SK-N-SH treated with all-trans-retinoic acid at 6 μM for 48 hours (cell line): Measurements from ENCODE around the gene MDM4.

Experiments used
- ARNTL ChIP-seq: fragments of 450-650 bp; formaldehyde crosslinking; IDR thresholded peaks from 2 replicates; pipeline ENCODE4 v1.5.0; 2020; ENCODE audit warnings: low read depth, mild to moderate bottlenecking, moderate library complexity, borderline replicate concordance
- CREB5 ChIP-seq: fragments of 250-450 bp; sonication (Bioruptor Pico); IDR thresholded peaks from 2 replicates; pipeline ENCODE4 v1.5.1; 2020; ENCODE audit warnings: low read depth, mild to moderate bottlenecking, moderate library complexity
- CSDC2 ChIP-seq: fragments of 250-450 bp; sonication (Bioruptor Pico); IDR thresholded peaks from 2 replicates; pipeline ENCODE4 v1.5.0; 2020; ENCODE audit warnings: mild to moderate bottlenecking, moderate library complexity
- CSRNP3 ChIP-seq: fragments of 250-450 bp; sonication (Bioruptor Pico); IDR thresholded peaks from 2 replicates; pipeline ENCODE4 v1.5.1; 2021; ENCODE audit warnings: mild to moderate bottlenecking, moderate library complexity
- OSR1 ChIP-seq: fragments of 250-450 bp; sonication (Bioruptor Pico); IDR thresholded peaks from 2 replicates; pipeline ENCODE4 v1.8.0; 2022; ENCODE audit warnings: moderate library complexity, mild to moderate bottlenecking, inconsistent platforms
- PATZ1 ChIP-seq: fragments of 250-450 bp; sonication (Bioruptor Pico); IDR thresholded peaks from 2 replicates; pipeline ENCODE4 v1.8.0; 2020; ENCODE audit warnings: mild to moderate bottlenecking, moderate library complexity, borderline replicate concordance
- POU6F1 ChIP-seq: fragments of 250-450 bp; sonication (Bioruptor Pico); IDR thresholded peaks from 2 replicates; pipeline ENCODE4 v1.8.0; 2021; ENCODE audit warnings: low read depth, mild to moderate bottlenecking, moderate library complexity, borderline replicate concordance
- SNAI2 ChIP-seq: fragments of 250-450 bp; sonication (Bioruptor Pico); IDR thresholded peaks from 2 replicates; pipeline ENCODE4 v1.5.0; 2020; ENCODE audit warnings: mild to moderate bottlenecking, moderate library complexity
- TSHZ2 ChIP-seq: fragments of 250-450 bp; sonication (Bioruptor Pico); IDR thresholded peaks from 2 replicates; pipeline ENCODE4 v1.5.0; 2020; ENCODE audit warnings: mild to moderate bottlenecking, moderate library complexity
- ZC3H10 ChIP-seq: fragments of 250-450 bp; sonication (Bioruptor Pico); IDR thresholded peaks from 2 replicates; pipeline ENCODE4 v1.5.1; 2021; ENCODE audit warnings: mild to moderate bottlenecking, moderate library complexity
- ZFP3 ChIP-seq: fragments of 250-450 bp; sonication (Bioruptor Pico); IDR thresholded peaks from 2 replicates; pipeline ENCODE4 v1.5.0; 2020; ENCODE audit warnings: mild to moderate bottlenecking, moderate library complexity
- ZFP30 ChIP-seq: fragments of 450-650 bp; formaldehyde crosslinking; IDR thresholded peaks from 2 replicates; pipeline ENCODE4 v1.5.0; 2022; ENCODE audit warnings: mild to moderate bottlenecking, moderate library complexity
- ZNF8 ChIP-seq: fragments of 450-650 bp; formaldehyde crosslinking; IDR thresholded peaks from 2 replicates; pipeline ENCODE4 v1.5.0; 2020; ENCODE audit warnings: mild to moderate bottlenecking, moderate library complexity

GRCh38 chr1:204494281-204495077 is 21.7 kb upstream of the MDM4 start, which contains the start of gene PIK3C2B:
- TF ChIP-seq CSDC2 (no peak), ZFP3 (CRISPR knock-in tag) (no peak), ZC3H10 (CRISPR knock-in tag) (no peak), CSRNP3 (no peak), CREB5 (CRISPR knock-in tag) (no peak), ZNF8 (CRISPR knock-in tag) (no peak), ZFP30 (CRISPR knock-in tag) (no peak), ARNTL (CRISPR knock-in tag) (no peak), PATZ1 (CRISPR knock-in tag) (no peak), POU6F1 (no peak), SNAI2 (CRISPR knock-in tag) (no peak), OSR1 (CRISPR knock-in tag) (no peak), TSHZ2 (CRISPR knock-in tag) (no peak)
